Uterus (tissue), 4 donors: ENCODE data around the gene VPS37C. TPM values are rescaled to one million over a fixed set of nuclear protein-coding genes. Genes with fewer than 3 reads are reported as not detected.

ENCODE experiments used
- DNase-seq, 2 donors: peaks; one replicate each; pipeline ENCODE4 v3.0.0-alpha.2; 2019 to 2020
- H3K27ac ChIP-seq, 2 donors: fragments of 200-600 bp; sonication (generic); 1 replicate in 1 of 2; 2 replicates in 1 of 2; pipeline ENCODE4 v1.5.1; 2016 to 2018
- H3K27me3 ChIP-seq, 2 donors: fragments of 200-600 bp; sonication (generic); one replicate each; pipeline ENCODE4 v1.5.1; 2018 to 2019; ENCODE audit warnings: control low read depth in 1 of 2
- H3K36me3 ChIP-seq, 2 donors: fragments of 200-600 bp; sonication (generic); one replicate each; pipeline ENCODE4 v1.5.1; 2019; ENCODE audit warnings: control low read depth in 1 of 2
- H3K4me1 ChIP-seq, 2 donors: fragments of 200-600 bp; sonication (generic); one replicate each; pipeline ENCODE4 v1.5.1; 2018 to 2019; ENCODE audit warnings: control low read depth in 1 of 2
- H3K4me3 ChIP-seq, 2 donors: fragments of 200-600 bp; sonication (generic); 1 replicate in 1 of 2; 2 replicates in 1 of 2; pipeline ENCODE4 v1.5.1; 2018 to 2019; ENCODE audit warnings: mild to moderate bottlenecking in 1 of 2
- H3K9me3 ChIP-seq, 2 donors: fragments of 200-600 bp; sonication (generic); one replicate each; pipeline ENCODE4 v1.5.1; 2019; ENCODE audit warnings: control low read depth in 1 of 2
- CTCF ChIP-seq, 4 experiments: fragments of 200-600 bp in 2 of 4; fragments of 450-650 bp in 2 of 4; sonication (generic) in 2 of 4; IDR thresholded peaks; one replicate each; pipeline ENCODE4 v1.5.1; 2016 to 2019; ENCODE audit warnings: antibody characterized with exemption in 4 of 4, mild to moderate bottlenecking in 2 of 4, moderate library complexity in 1 of 4
- POLR2A ChIP-seq, 2 donors: fragments of 450-650 bp; IDR thresholded peaks; one replicate each; pipeline ENCODE4 v1.6.1; 2016; ENCODE audit warnings: antibody characterized with exemption in 2 of 2, mild to moderate bottlenecking in 1 of 2, moderate library complexity in 1 of 2
- intact Hi-C: fragments of 100-400 bp; cut with DNase I; formaldehyde crosslinking; loops from one replicate; pipeline ENCODE4 v1.15.1; 2023; ENCODE audit warnings: low total_unique reads
- total RNA-seq, 4 donors: library from RNA; depleted of rRNA in 3 of 4; stranded (reverse); fragments of >200 nt in 3 of 4; gene quantifications; one replicate each; pipeline versions ENCODE4 v1.1.0 to v1.2.4, GENCODE V29; 2014 to 2023
- donor health status: DM: yes; HTN: yes; CAD: no.

Gene VPS37C
- total RNA-seq, 4 donors from 2014 or later = 0.26 to 26.3 (median 13.3) TPM

GRCh38 chr11:61198948-61199523 is 37.8 kb upstream of the VPS37C start:
- H3K27me3 ChIP-seq = no peaks in the 10 kb centered on the region
- H3K4me1 ChIP-seq = no peaks in the 10 kb centered on the region
- DNase-seq = no peak
- no peak overlapping the region for H3K4me3 ChIP-seq
- TF ChIP-seq POLR2A (IDR thresholded peaks at IDR 0.05) (no peak), CTCF (IDR thresholded peaks at IDR 0.05) (no peak)
- no peak overlapping the region for H3K27ac ChIP-seq
- no peaks in the 10 kb centered on the region for H3K9me3 ChIP-seq
- intact Hi-C loops = no loop called here
- H3K36me3 ChIP-seq = no peaks in the 10 kb centered on the region

- no peaks in the 10 kb centered on the region for H3K36me3 ChIP-seq
- no peak overlapping the region for H3K27ac ChIP-seq
- H3K4me1 ChIP-seq = no peaks in the 10 kb centered on the region
- H3K9me3 ChIP-seq = no peaks in the 10 kb centered on the region
- DNase-seq = no peak
- intact Hi-C loops = no loop called here
- H3K27me3 ChIP-seq = no peaks in the 10 kb centered on the region
- TF ChIP-seq POLR2A (IDR thresholded peaks at IDR 0.05) (no peak), CTCF (IDR thresholded peaks at IDR 0.05) (no peak)
- H3K4me3 ChIP-seq = no peak overlapping the region
These were observed 37.1 kb upstream of the VPS37C start for GRCh38 chr11:61198361-61198760.

GRCh38 chr11:61195719-61196118 is 34.5 kb upstream of the VPS37C start:
- no peak for TF ChIP-seq POLR2A (IDR thresholded peaks at IDR 0.05)
- no peak for TF ChIP-seq CTCF (IDR thresholded peaks at IDR 0.05)
- H3K36me3 ChIP-seq = no peaks in the 10 kb centered on the region
- H3K27me3 ChIP-seq = no peaks in the 10 kb centered on the region
- no peaks in the 10 kb centered on the region for H3K9me3 ChIP-seq
- H3K4me1 ChIP-seq = no peaks in the 10 kb centered on the region
- intact Hi-C loops = no loop called here
- no peak overlapping the region for H3K4me3 ChIP-seq
- no peak for DNase-seq
- H3K27ac ChIP-seq = no peak overlapping the region

GRCh38 chr11:61194981-61195695 is 33.9 kb upstream of the VPS37C start:
- intact Hi-C loops = no loop called here
- H3K27ac ChIP-seq = no peak overlapping the region
- no peak for DNase-seq
- H3K4me1 ChIP-seq = no peaks in the 10 kb centered on the region
- TF ChIP-seq POLR2A (IDR thresholded peaks at IDR 0.05) (no peak), CTCF (IDR thresholded peaks at IDR 0.05) (no peak)
- no peaks in the 10 kb centered on the region for H3K9me3 ChIP-seq
- H3K27me3 ChIP-seq = no peaks in the 10 kb centered on the region
- H3K4me3 ChIP-seq = no peak overlapping the region
- no peaks in the 10 kb centered on the region for H3K36me3 ChIP-seq

GRCh38 chr11:61194169-61194671 is 33.0 kb upstream of the VPS37C start:
- H3K36me3 ChIP-seq = no peaks in the 10 kb centered on the region
- intact Hi-C loops = no loop called here
- DNase-seq = no peak
- no peaks in the 10 kb centered on the region for H3K9me3 ChIP-seq
- no peak overlapping the region for H3K4me3 ChIP-seq
- TF ChIP-seq CTCF (IDR thresholded peaks at IDR 0.05) (no peak), POLR2A (IDR thresholded peaks at IDR 0.05) (no peak)
- H3K27ac ChIP-seq = no peak overlapping the region
- no peaks in the 10 kb centered on the region for H3K27me3 ChIP-seq
- H3K4me1 ChIP-seq = no peaks in the 10 kb centered on the region
